Hepatocyte (in vitro differentiated cells): ENCODE data around the gene TNS3. TPM values are rescaled to one million over a fixed set of nuclear protein-coding genes. Genes with fewer than 3 reads are reported as not detected.

Experiments
- DNase-seq: peaks from one replicate; pipeline ENCODE4 v3.0.0-alpha.2; 2016; ENCODE audit warnings: low spot score
- H2AFZ ChIP-seq: fragments of 200-600 bp; sonication (generic); 2 replicates; pipeline ENCODE4 v1.6.0; 2016; ENCODE audit warnings: antibody characterized with exemption, mild to moderate bottlenecking
- H3K27ac ChIP-seq: fragments of 200-600 bp; sonication (generic); 2 replicates; pipeline ENCODE4 v1.5.1; 2016; ENCODE audit warnings: mild to moderate bottlenecking
- H3K27me3 ChIP-seq: fragments of 200-600 bp; sonication (generic); 2 replicates; pipeline ENCODE4 v1.6.1; 2016
- H3K36me3 ChIP-seq: fragments of 200-600 bp; sonication (generic); replicated peaks from 2 replicates; pipeline ENCODE4 v1.5.1; 2016; ENCODE audit warnings: low read depth; ENCODE audit not compliant: insufficient read depth
- H3K4me1 ChIP-seq: fragments of 200-600 bp; sonication (generic); 2 replicates; pipeline ENCODE4 v1.5.1; 2016; ENCODE audit warnings: mild to moderate bottlenecking, moderate library complexity; ENCODE audit not compliant: insufficient read depth
- H3K4me2 ChIP-seq: fragments of 200-600 bp; sonication (generic); 2 replicates; pipeline ENCODE4 v1.6.0; 2016
- H3K4me3 ChIP-seq: fragments of 200-600 bp; sonication (generic); 2 replicates; pipeline ENCODE4 v1.5.1; 2016; ENCODE audit warnings: mild to moderate bottlenecking
- H3K79me2 ChIP-seq: fragments of 200-600 bp; sonication (generic); 2 replicates; pipeline ENCODE4 v1.6.0; 2017; ENCODE audit warnings: mild to moderate bottlenecking
- H3K9me2 ChIP-seq: fragments of 200-600 bp; sonication (generic); replicated peaks from 2 replicates; pipeline ENCODE4 v1.6.0; 2017; ENCODE audit warnings: mild to moderate bottlenecking; ENCODE audit not compliant: insufficient read depth
- H3K9me3 ChIP-seq: fragments of 200-600 bp; sonication (generic); 2 replicates; pipeline ENCODE4 v1.5.1; 2016; ENCODE audit warnings: low read depth, mild to moderate bottlenecking
- H4K20me1 ChIP-seq: fragments of 200-600 bp; sonication (generic); 2 replicates; pipeline ENCODE4 v1.6.0; 2016; ENCODE audit warnings: mild to moderate bottlenecking; ENCODE audit not compliant: insufficient read depth, poor library complexity, severe bottlenecking
- CTCF ChIP-seq: fragments of 200-600 bp; sonication (generic); IDR thresholded peaks from 2 replicates; pipeline ENCODE4 v1.5.1; 2016; ENCODE audit warnings: antibody characterized with exemption, mild to moderate bottlenecking; ENCODE audit not compliant: poor library complexity
- EZH2 ChIP-seq: fragments of 200-600 bp; sonication (generic); IDR thresholded peaks from 2 replicates; pipeline ENCODE4 v1.6.1; 2016; ENCODE audit warnings: antibody characterized with exemption, mild to moderate bottlenecking, borderline replicate concordance
- EZH2phosphoT487 ChIP-seq: fragments of 200-600 bp; sonication (generic); IDR thresholded peaks from one replicate; pipeline ENCODE4 v1.6.1; 2018; ENCODE audit warnings: antibody characterized with exemption, mild to moderate bottlenecking, low read depth, moderate library complexity; ENCODE audit not compliant: unreplicated experiment, severe bottlenecking
- whole genome bisulfite sequencing: methylation state at CpG from one replicate; pipeline ENCODE4 v1.1.6; 2016; ENCODE audit warnings: low lambda C conversion rate; ENCODE audit errors: missing lambda C conversion rate; 5-methylcytosine and 5-hydroxymethylcytosine counted together
- polyA plus RNA-seq: library from polyadenylated mRNA; unstranded; fragments of >200 nt; fragmentation: Nextera tagmentation; extraction: Ambion mirVana; gene quantifications from 2 replicates; pipeline ENCODE4 v1.2.1, GENCODE V29; 2016
- total RNA-seq: library from RNA; depleted of rRNA; stranded (reverse); fragments of >200 nt; gene quantifications from 2 replicates; pipeline ENCODE4 v1.2.3, GENCODE V29; 2014

TNS3 gene
- total and polyA plus RNA-seq, 2 experiments from 2014 or later, result 30.0 to 73.3 TPM

DNA sequence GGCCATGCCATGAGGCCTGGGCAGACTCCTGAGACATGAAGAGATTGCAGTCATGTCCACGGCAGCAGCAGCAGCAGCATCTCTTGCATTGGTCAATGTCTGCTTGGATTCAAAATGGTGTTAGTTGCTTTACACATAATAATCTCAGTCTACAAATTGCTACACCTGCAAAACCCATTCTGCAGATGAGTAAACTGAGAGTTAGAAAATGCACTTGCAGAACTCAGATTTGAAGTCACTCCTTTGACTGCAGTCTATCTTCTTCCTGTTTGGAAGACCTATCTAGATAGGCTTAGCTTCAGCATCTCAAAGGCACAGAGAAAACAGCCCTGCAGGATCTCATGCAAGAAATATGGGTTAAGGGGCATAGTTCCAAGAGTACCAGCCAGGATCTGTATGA is 350.3 kb downstream of the TNS3 start:
- Histone ChIP-seq H3K4me3 (no peak overlapping the region), H4K20me1 (no peaks in the 10 kb centered on the region), H2AFZ (no peak overlapping the region), H3K36me3 (no peaks in the 10 kb centered on the region), H3K27ac (no peak overlapping the region), H3K79me2 (no peaks in the 10 kb centered on the region), H3K4me2 (no peak overlapping the region), H3K4me1 (peaks cover 3% of the 10 kb centered on the region), H3K27me3 (no peaks in the 10 kb centered on the region), H3K9me3 (no peaks in the 10 kb centered on the region), H3K9me2 (no peaks in the 10 kb centered on the region)
- no peak for TF ChIP-seq EZH2
- TF ChIP-seq CTCF, result no peak
- WGBS, result 100% methylated on average over 1 of the region's 1 CpG
- DNase-seq, result no peak

DNA sequence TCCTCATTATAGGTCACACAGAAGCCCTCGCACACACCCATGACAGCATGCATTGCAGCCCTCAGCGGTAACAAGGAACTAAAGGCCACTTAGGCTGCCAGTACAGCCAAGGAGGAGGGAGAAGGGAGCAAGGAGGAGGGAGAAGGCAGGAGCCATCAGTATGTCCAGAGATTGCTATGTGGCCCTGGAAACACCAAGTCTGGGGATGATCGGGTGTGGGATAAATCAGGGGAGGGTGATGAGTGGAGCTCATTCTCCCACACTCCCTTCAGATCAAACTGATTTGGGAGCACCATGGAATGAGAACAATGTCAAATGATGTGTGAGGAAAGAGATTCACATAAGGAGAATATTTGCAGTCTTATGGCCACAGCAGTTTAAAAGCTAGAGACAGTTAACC is 350.9 kb downstream of the TNS3 start:
- no peak overlapping the region for H3K4me3 ChIP-seq
- H3K27me3 ChIP-seq, result no peaks in the 10 kb centered on the region
- no peaks in the 10 kb centered on the region for H3K79me2 ChIP-seq
- H3K9me2 ChIP-seq, result no peaks in the 10 kb centered on the region
- H4K20me1 ChIP-seq, result no peaks in the 10 kb centered on the region
- no peaks in the 10 kb centered on the region for H3K9me3 ChIP-seq
- DNase-seq, result no peak
- no peak overlapping the region for H2AFZ ChIP-seq
- no peak overlapping the region for H3K4me2 ChIP-seq
- H3K4me1 ChIP-seq, result peaks cover 3% of the 10 kb centered on the region
- TF ChIP-seq CTCF, result no peak
- TF ChIP-seq EZH2, result no peak
- TF ChIP-seq EZH2phosphoT487, result no peak
- WGBS, result 86% methylated on average over 3 of the region's 3 CpGs
- no peak overlapping the region for H3K27ac ChIP-seq
- H3K36me3 ChIP-seq, result no peaks in the 10 kb centered on the region

DNA sequence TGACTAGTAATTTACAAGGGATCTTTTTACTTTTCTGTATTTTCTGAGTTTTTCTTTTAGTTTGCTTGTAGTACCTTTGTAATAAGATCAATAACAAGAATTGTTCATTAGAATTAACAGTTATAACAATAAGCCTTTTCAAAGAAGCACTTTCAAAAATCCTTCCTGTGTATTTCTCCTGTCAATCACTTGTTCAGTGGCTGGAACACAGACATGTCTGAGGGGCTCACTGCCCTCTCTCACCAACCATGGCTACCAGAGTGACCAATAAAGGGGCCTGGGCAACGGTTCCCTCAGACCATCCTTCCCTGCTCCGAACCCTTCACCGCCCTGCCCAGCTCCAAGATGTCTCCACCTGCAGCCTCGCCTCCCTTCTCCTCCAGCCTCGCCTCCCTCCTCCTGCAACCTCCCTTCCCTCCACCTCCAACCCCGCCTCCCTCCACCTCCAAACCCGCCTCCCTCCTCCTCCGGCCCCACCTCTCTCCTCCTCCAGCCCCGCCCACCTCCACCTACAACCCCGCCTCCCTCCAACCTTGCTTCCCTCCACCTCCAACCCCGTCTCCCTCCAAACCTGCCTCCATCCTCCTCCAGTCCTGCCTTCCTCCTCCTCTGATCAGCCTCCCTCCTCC is 353.4 kb downstream of the TNS3 start:
- Histone ChIP-seq H3K4me2 (no peak overlapping the region), H3K4me1 (peaks cover 3% of the 10 kb centered on the region), H3K79me2 (no peaks in the 10 kb centered on the region), H3K9me3 (no peaks in the 10 kb centered on the region), H2AFZ (no peak overlapping the region), H3K9me2 (no peaks in the 10 kb centered on the region), H3K4me3 (no peak overlapping the region), H4K20me1 (no peaks in the 10 kb centered on the region), H3K36me3 (no peaks in the 10 kb centered on the region), H3K27ac (no peak overlapping the region), H3K27me3 (no peaks in the 10 kb centered on the region)
- 98% methylated on average over 5 of the region's 11 CpGs for WGBS
- TF ChIP-seq EZH2phosphoT487, result no peak
- no peak for TF ChIP-seq CTCF
- TF ChIP-seq EZH2, result no peak
- DNase-seq, result no peak

DNA sequence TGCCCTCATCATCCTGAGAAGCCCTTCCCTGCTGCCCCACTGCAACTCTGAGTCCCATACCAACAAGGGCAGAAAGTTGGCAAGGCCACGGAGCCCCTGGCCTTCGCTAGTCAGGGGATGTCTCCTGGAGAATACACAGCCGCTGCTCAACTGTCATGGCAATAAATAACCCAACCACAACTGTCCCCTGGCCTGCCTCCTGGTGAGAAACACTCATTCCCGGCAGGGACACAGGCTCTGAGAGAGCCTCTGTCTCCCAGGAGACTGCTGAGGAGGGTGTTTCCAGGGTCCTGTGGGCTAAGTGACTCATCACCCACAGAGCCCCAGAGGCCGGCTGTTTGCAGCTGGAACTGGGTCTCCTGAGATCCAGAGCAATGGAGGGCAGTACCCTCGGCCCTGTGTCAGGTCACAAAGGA is 354.1 kb downstream of the TNS3 start:
- Histone ChIP-seq H3K36me3 (no peaks in the 10 kb centered on the region), H3K4me1 (peaks cover 3% of the 10 kb centered on the region), H3K79me2 (no peaks in the 10 kb centered on the region), H3K27me3 (no peaks in the 10 kb centered on the region), H3K4me2 (no peak overlapping the region), H4K20me1 (no peaks in the 10 kb centered on the region), H3K9me2 (no peaks in the 10 kb centered on the region), H3K4me3 (no peak overlapping the region), H2AFZ (no peak overlapping the region), H3K27ac (no peak overlapping the region), H3K9me3 (no peaks in the 10 kb centered on the region)
- WGBS, result 44% methylated on average over 6 of the region's 6 CpGs
- DNase-seq, result peak; percentile 49
- no peak for TF ChIP-seq CTCF
- no peak for TF ChIP-seq EZH2
- TF ChIP-seq EZH2phosphoT487, result no peak
